K562 (cell line): Measurements from ENCODE around the gene SPATC1L. TPM values are rescaled to one million over a fixed set of nuclear protein-coding genes. Genes with fewer than 3 reads are reported as not detected.

Experiments used
- DNMT1 ChIP-seq: fragments of 450-650 bp; IDR thresholded peaks from 2 replicates; pipeline ENCODE4 v1.6.1; 2016; ENCODE audit warnings: antibody characterized with exemption, mild to moderate bottlenecking
- GABPA ChIP-seq: fragments of 200-800 bp; sonication (Bioruptor generic); conservative IDR thresholded peaks from 2 replicates; pipeline ENCODE4 v1.6.1; 2016; ENCODE audit warnings: low read depth, missing genetic modification characterization, missing compliant biosample characterization
- HIVEP1 ChIP-seq: fragments of 250-450 bp; sonication (Bioruptor Pico); IDR thresholded peaks from 2 replicates; pipeline ENCODE4 v1.4.0; 2020; ENCODE audit warnings: mild to moderate bottlenecking
- PHF8 ChIP-seq: fragments of 200-600 bp; sonication (generic); IDR thresholded peaks from 2 replicates; pipeline ENCODE4 v1.6.1; 2012; ENCODE audit warnings: mixed run types, mild to moderate bottlenecking, inconsistent platforms, low read length, moderate library complexity, borderline replicate concordance
- SRSF3 ChIP-seq: fragments of 200-400 bp; formaldehyde crosslinking; IDR thresholded peaks from 2 replicates; pipeline ENCODE4 v1.6.1; 2016; ENCODE audit warnings: mild to moderate bottlenecking, low read length, moderate library complexity; ENCODE audit not compliant: insufficient read depth
- SUPT5H ChIP-seq: fragments of 450-650 bp; IDR thresholded peaks from 2 replicates; pipeline ENCODE4 v1.6.1; 2016
- YBX1 ChIP-seq: fragments of 450-650 bp; IDR thresholded peaks from 2 replicates; pipeline ENCODE4 v1.7.1; 2016; ENCODE audit warnings: mild to moderate bottlenecking
- ZZZ3 ChIP-seq: fragments of 450-650 bp; IDR thresholded peaks from 2 replicates; pipeline ENCODE4 v1.6.1; 2016; ENCODE audit warnings: antibody characterized with exemption, mild to moderate bottlenecking, moderate library complexity
- polyA plus RNA-seq, 8 experiments: library from polyadenylated mRNA; depleted of rRNA in 4 of 8; stranded (reverse) in 5 of 8; unstranded in 3 of 8; fragments of >200 nt; fragmentation: Nextera tagmentation in 2 of 8; fragmentation: Illumina TruSeq in 1 of 8; extraction: Ambion mirVana in 2 of 8; extraction: Trizol in 1 of 8; gene quantifications; 2 replicates each; pipeline versions ENCODE4 v1.2.1 to v1.2.3, GENCODE V29; 2011 to 2014; ENCODE audit warnings: inconsistent platforms in 1 of 8, missing spikeins in 1 of 8
- total RNA-seq, 7 experiments: library from RNA; depleted of rRNA in 6 of 7; stranded (reverse); fragments of >200 nt in 6 of 7; fragmentation: Illumina TruSeq in 2 of 7; extraction: Trizol in 2 of 7; gene quantifications; 2 replicates each; pipeline versions ENCODE4 v1.2.1 to v1.2.3, GENCODE V29; 2011 to 2021; ENCODE audit warnings: low replicate concordance in 1 of 7
- TF ChIP-seq, protein P1 (sequence below), 2 experiments: fragments of 450-650 bp in 1 of 2; sonication (generic) in 1 of 2; formaldehyde crosslinking in 1 of 2; IDR thresholded peaks; 2 replicates each; pipeline versions ENCODE4 v1.7.1 to v1.9.0; 2016 to 2022; ENCODE audit warnings: inconsistent platforms in 1 of 2, mild to moderate bottlenecking in 1 of 2, missing genetic modification reagents in 1 of 2
- TF ChIP-seq, protein P2 (sequence below): fragments of 200-800 bp; sonication (Bioruptor generic); IDR thresholded peaks from 2 replicates; pipeline ENCODE4 v1.6.1; 2017; ENCODE audit warnings: missing genetic modification characterization, missing compliant biosample characterization
- TF ChIP-seq, protein P3 (sequence below): fragments of 450-650 bp; conservative IDR thresholded peaks from 2 replicates; pipeline ENCODE4 v1.6.1; 2016; ENCODE audit warnings: missing genetic modification characterization, low read depth, mild to moderate bottlenecking, missing compliant biosample characterization, moderate library complexity
- TF ChIP-seq, protein P4 (sequence below): fragments of 250-450 bp; sonication (Bioruptor Pico); IDR thresholded peaks from 2 replicates; pipeline ENCODE4 v1.4.0; 2020

Gene SPATC1L
- total and polyA plus RNA-seq, 9 of the 15 experiments (the other 6 are each of a cell fraction or from before 2014, with no cell fraction given), result 0.14 to 121 (median 34.0) TPM; not detected in 1

DNA sequence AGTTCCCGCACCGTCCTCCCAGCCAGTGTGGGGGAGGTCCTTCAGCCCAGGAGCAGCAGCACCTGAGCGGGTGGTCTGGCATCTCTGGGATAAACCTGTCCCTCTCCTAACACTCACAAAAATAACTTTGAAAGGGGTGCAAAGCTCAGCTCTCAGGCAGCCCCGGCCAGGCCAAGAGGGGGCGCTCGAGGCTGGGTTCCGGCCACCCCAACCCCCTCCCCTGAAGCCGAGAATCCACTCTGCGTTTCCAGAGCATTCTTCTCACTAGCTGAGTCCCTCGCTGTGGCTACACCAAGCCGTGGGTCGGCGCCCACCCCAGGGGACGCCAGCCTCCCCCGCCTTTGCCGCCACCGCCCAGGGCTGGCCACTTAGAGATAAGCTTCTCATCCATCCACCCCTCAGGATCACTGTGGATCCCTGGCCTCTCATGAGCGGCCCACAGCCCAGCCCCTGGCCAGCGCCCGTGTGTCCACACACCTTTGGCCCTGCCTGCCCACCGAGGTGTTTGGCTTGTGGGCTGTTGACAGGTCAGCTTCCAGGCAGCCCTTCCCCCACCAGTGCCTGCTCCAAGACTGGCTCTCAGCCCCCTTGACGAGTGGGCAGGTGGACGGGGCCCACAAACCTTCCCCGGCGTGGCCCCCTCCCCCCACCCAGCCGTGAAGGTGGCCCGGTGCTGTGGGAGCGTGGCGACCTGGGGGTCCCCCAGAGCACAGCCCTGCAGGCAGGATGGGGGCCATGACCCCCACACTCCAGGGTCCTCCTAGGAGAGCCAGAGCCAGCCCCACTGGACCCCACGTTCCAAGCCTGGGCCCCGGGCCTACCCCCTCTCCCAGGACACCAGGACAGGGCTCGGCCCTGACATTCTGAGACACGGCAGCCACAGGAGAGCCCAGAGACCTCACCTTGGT, 30.8 kb downstream of the SPATC1L start (continued):
- TF ChIP-seq, protein P1, sequence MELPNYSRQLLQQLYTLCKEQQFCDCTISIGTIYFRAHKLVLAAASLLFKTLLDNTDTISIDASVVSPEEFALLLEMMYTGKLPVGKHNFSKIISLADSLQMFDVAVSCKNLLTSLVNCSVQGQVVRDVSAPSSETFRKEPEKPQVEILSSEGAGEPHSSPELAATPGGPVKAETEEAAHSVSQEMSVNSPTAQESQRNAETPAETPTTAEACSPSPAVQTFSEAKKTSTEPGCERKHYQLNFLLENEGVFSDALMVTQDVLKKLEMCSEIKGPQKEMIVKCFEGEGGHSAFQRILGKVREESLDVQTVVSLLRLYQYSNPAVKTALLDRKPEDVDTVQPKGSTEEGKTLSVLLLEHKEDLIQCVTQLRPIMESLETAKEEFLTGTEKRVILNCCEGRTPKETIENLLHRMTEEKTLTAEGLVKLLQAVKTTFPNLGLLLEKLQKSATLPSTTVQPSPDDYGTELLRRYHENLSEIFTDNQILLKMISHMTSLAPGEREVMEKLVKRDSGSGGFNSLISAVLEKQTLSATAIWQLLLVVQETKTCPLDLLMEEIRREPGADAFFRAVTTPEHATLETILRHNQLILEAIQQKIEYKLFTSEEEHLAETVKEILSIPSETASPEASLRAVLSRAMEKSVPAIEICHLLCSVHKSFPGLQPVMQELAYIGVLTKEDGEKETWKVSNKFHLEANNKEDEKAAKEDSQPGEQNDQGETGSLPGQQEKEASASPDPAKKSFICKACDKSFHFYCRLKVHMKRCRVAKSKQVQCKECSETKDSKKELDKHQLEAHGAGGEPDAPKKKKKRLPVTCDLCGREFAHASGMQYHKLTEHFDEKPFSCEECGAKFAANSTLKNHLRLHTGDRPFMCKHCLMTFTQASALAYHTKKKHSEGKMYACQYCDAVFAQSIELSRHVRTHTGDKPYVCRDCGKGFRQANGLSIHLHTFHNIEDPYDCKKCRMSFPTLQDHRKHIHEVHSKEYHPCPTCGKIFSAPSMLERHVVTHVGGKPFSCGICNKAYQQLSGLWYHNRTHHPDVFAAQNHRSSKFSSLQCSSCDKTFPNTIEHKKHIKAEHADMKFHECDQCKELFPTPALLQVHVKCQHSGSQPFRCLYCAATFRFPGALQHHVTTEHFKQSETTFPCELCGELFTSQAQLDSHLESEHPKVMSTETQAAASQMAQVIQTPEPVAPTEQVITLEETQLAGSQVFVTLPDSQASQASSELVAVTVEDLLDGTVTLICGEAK (IDR thresholded peaks at IDR 0.05), result no peak
- TF ChIP-seq, protein P1 (CRISPR knock-in tag; IDR thresholded peaks at IDR 0.05), result no peak
- TF ChIP-seq, protein P2, sequence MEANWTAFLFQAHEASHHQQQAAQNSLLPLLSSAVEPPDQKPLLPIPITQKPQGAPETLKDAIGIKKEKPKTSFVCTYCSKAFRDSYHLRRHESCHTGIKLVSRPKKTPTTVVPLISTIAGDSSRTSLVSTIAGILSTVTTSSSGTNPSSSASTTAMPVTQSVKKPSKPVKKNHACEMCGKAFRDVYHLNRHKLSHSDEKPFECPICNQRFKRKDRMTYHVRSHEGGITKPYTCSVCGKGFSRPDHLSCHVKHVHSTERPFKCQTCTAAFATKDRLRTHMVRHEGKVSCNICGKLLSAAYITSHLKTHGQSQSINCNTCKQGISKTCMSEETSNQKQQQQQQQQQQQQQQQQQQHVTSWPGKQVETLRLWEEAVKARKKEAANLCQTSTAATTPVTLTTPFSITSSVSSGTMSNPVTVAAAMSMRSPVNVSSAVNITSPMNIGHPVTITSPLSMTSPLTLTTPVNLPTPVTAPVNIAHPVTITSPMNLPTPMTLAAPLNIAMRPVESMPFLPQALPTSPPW (CRISPR knock-in tag), result peak; percentile 91
- peak; percentile 57 for TF ChIP-seq GABPA (tag)
- TF ChIP-seq, protein P3, sequence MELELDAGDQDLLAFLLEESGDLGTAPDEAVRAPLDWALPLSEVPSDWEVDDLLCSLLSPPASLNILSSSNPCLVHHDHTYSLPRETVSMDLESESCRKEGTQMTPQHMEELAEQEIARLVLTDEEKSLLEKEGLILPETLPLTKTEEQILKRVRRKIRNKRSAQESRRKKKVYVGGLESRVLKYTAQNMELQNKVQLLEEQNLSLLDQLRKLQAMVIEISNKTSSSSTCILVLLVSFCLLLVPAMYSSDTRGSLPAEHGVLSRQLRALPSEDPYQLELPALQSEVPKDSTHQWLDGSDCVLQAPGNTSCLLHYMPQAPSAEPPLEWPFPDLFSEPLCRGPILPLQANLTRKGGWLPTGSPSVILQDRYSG (tag), result no peak
- no peak for TF ChIP-seq DNMT1
- TF ChIP-seq YBX1, result no peak
- no peak for TF ChIP-seq SUPT5H
- no peak for TF ChIP-seq SRSF3
- TF ChIP-seq PHF8, result peak; percentile 34; the same call in 1 of the 2 replicates
- TF ChIP-seq ZZZ3, result no peak
- no peak for TF ChIP-seq HIVEP1 (CRISPR knock-in tag)
- TF ChIP-seq, protein P4, sequence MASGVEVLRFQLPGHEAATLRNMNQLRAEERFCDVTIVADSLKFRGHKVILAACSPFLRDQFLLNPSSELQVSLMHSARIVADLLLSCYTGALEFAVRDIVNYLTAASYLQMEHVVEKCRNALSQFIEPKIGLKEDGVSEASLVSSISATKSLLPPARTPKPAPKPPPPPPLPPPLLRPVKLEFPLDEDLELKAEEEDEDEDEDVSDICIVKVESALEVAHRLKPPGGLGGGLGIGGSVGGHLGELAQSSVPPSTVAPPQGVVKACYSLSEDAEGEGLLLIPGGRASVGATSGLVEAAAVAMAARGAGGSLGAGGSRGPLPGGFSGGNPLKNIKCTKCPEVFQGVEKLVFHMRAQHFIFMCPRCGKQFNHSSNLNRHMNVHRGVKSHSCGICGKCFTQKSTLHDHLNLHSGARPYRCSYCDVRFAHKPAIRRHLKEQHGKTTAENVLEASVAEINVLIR (CRISPR knock-in tag), result no peak
